SK-N-SH (cell line): ENCODE results near the gene COL5A1.
"Not testable (repeated sequence)": the region's sequence is repeated elsewhere in the genome, so short reads cannot be mapped to it uniquely, and the experiment has no call there.

Experiments
- CHD2 ChIP-seq: fragments of 150-350 bp; IDR thresholded peaks from 2 replicates; pipeline ENCODE4 v1.6.1; 2018; ENCODE audit warnings: low read length; ENCODE audit not compliant: partially characterized antibody
- CTCF ChIP-seq: fragments of 200-600 bp; sonication (generic); IDR thresholded peaks from 2 replicates; pipeline ENCODE4 v1.6.1; 2017; ENCODE audit warnings: antibody characterized with exemption, mild to moderate bottlenecking, moderate library complexity
- EZH2phosphoT487 ChIP-seq: fragments of 200-600 bp; sonication (generic); IDR thresholded peaks from 2 replicates; pipeline ENCODE4 v1.6.1; 2017; ENCODE audit warnings: low read depth, mixed run types, mild to moderate bottlenecking, antibody characterized with exemption, moderate library complexity, borderline replicate concordance
- FOSL2 ChIP-seq: IDR thresholded peaks from 2 replicates; pipeline ENCODE4 v1.4.0; 2012; ENCODE audit warnings: low read depth, mild to moderate bottlenecking, moderate library complexity, borderline replicate concordance
- GABPA ChIP-seq: IDR thresholded peaks from 2 replicates; pipeline ENCODE4 v1.4.0; 2012; ENCODE audit warnings: low read depth, mild to moderate bottlenecking
- JUND ChIP-seq: IDR thresholded peaks from 2 replicates; pipeline ENCODE4 v1.4.0; 2012
- SMC3 ChIP-seq: IDR thresholded peaks from 2 replicates; pipeline ENCODE4 v1.6.1; 2012; ENCODE audit warnings: low read depth, low read length, improper control_type of control experiment
- TAF1 ChIP-seq: IDR thresholded peaks from 2 replicates; pipeline ENCODE4 v1.6.1; 2012; ENCODE audit warnings: low read depth, mild to moderate bottlenecking, low read length, moderate library complexity, borderline replicate concordance
- TF ChIP-seq, protein P1 (sequence below): fragments of 150-350 bp; IDR thresholded peaks from 2 replicates; pipeline ENCODE4 v1.6.1; 2016; ENCODE audit warnings: mild to moderate bottlenecking, low read depth, low read length

DNA sequence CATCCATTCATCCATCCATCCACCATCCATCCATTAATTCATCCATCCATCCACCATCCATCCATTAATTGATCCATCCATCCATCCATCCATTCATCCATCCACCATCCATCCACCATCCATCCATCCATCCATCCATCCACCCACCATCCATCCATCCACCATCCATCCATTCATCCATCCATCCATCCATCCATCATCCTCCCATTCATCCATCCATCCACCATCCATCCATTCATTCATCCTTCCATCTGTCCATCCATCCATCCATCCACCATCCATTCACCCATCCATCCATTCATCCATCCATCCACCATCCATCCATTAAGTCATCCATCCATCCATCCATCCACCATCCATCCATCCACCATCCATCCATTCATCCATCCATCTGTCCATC is 43.3 kb downstream of the COL5A1 start:
- TF ChIP-seq CTCF, TAF1, FOSL2, GABPA, CHD2, EZH2phosphoT487, SMC3, JUND: not testable (repeated sequence)
- TF ChIP-seq, protein P1, sequence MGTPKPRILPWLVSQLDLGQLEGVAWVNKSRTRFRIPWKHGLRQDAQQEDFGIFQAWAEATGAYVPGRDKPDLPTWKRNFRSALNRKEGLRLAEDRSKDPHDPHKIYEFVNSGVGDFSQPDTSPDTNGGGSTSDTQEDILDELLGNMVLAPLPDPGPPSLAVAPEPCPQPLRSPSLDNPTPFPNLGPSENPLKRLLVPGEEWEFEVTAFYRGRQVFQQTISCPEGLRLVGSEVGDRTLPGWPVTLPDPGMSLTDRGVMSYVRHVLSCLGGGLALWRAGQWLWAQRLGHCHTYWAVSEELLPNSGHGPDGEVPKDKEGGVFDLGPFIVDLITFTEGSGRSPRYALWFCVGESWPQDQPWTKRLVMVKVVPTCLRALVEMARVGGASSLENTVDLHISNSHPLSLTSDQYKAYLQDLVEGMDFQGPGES, result not testable (repeated sequence)
